HG03025 (cell line): ENCODE data around the gene RNF144A.

Experiments used
- ATAC-seq: cut with Tn5 transposase; IDR thresholded peaks from one replicate; pipeline ENCODE4 v1.9.1; 2021; ENCODE audit warnings: mild to moderate bottlenecking, moderate library complexity; ENCODE audit not compliant: unreplicated experiment, low FRiP score

RNF144A gene

GRCh38 chr2:7061921-7062320 lies 144.7 kb downstream of the RNF144A start:
- no peak for ATAC-seq

GRCh38 chr2:7063789-7064188 lies 146.6 kb downstream of the RNF144A start:
- no peak for ATAC-seq

GRCh38 chr2:7068457-7068856 lies 151.2 kb downstream of the RNF144A start:
- no peak for ATAC-seq

GRCh38 chr2:7070483-7070882 lies 153.3 kb downstream of the RNF144A start:
- ATAC-seq = no peak

GRCh38 chr2:7071154-7071553 lies 153.9 kb downstream of the RNF144A start:
- no peak for ATAC-seq

- no peak for ATAC-seq
Observed at GRCh38 chr2:7071916-7072556, 154.8 kb downstream of the RNF144A start.

- ATAC-seq = no peak
Observed at GRCh38 chr2:7073901-7074300, 156.7 kb downstream of the RNF144A start.

- ATAC-seq = no peak
Observed at GRCh38 chr2:7075834-7076233, 158.6 kb downstream of the RNF144A start.

GRCh38 chr2:7077660-7078267 lies 160.6 kb downstream of the RNF144A start:
- ATAC-seq = no peak

GRCh38 chr2:7083580-7084509 lies 166.6 kb downstream of the RNF144A start:
- ATAC-seq = peak; percentile 78

GRCh38 chr2:7084601-7085000 lies 167.4 kb downstream of the RNF144A start:
- ATAC-seq = no peak

- ATAC-seq = no peak
Observed at GRCh38 chr2:7089284-7089683, 172.1 kb downstream of the RNF144A start.

- ATAC-seq = no peak
Observed at GRCh38 chr2:7089898-7090510, 172.8 kb downstream of the RNF144A start.

GRCh38 chr2:7093376-7093775 lies 176.2 kb downstream of the RNF144A start:
- ATAC-seq = no peak
